ENCODE results near the gene BCL2L2. TPM values are rescaled to one million over a fixed set of nuclear protein-coding genes. Genes with fewer than 3 reads are reported as not detected.

Gene BCL2L2
- total and polyA plus RNA-seq, 2 of the 8 experiments (the other 6 are each of a cell fraction or from before 2014, with no cell fraction given): 9.3 to 13.8 TPM

DNA sequence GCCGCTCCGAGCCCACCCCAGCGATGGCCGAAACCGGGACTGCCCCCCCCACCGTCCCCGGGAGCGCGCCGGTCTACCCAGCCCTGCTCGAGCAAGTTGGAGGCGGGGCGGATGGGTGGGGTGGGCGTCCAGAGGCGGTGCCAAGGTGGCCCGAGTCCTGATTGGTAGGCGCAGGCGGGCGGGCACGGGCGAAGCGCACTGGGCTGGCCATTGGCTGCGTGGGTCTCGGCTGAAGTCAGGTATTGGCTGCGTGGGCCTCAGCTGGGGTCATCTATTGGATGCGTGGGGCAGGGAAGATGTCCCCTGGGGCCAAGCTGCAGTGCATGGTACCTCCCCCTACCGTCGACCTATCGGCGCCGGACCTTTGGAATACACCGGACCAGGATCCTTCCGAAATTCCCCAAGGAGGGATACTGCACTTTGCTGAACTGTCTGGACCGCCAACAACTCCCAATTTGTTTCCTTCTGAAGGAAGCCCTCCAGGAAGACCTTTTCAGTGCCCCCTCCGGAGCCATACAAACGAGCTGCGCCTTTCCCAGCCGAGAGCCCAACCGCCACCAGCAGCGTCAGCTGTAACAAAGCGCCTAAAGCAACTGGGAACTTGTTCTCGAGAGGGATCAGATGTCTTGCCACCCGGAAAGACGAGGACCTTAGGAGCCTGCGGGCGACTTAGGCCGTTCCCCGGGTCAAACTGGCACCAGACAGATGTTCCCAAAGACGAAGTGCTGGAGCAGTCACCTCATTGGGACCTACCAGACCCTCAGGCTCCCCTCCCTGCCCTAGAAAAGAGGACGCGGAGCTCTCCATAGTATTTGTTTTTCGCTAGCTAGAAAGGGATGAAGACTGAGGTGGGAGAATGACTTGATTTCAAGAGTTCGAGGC lies 20.4 kb upstream of the BCL2L2 start, which contains the start of gene HOMEZ:
TSS of gene HOMEZ (minus strand) at position 113 of the 882 bp plus-strand sequence. CDS start 180 bp downstream, outside the sequence.
- H2BK15ac ChIP-seq (ENCODE audit: low read length): no peak within 1 kb of the TSS
- no peaks in the 10 kb centered on the region for H3K4me1 ChIP-seq (replicated peaks in 1 of 4; ENCODE audit: control insufficient read depth in 3 of 4, insufficient read depth in 4 of 4, low read length in 3 of 4)
- H3K9me3 ChIP-seq (ENCODE audit: insufficient read depth in 2 of 2, low read depth in 1 of 2, low read length in 1 of 2): no peaks in the 10 kb centered on the region
- H3K27ac ChIP-seq (ENCODE audit: low read depth, low read length): no peak within 1 kb of the TSS
- peak within 1 kb of the TSS; percentile 69 to 98 (median 78) for H3K4me3 ChIP-seq (ENCODE audit: extremely low read depth in 1 of 4, insufficient read depth in 2 of 4, low read depth in 3 of 4, low read length in 4 of 4)
- H3K4ac ChIP-seq (replicated peaks; ENCODE audit: insufficient read length, low read depth, low read length): no peak within 1 kb of the TSS
- H2AK5ac ChIP-seq (ENCODE audit: low read depth, low read length): no peak within 1 kb of the TSS
- H2BK20ac ChIP-seq (ENCODE audit: low read length): no peak within 1 kb of the TSS
- POLR2A ChIA-PET (ENCODE audit: partially characterized antibody): interaction anchor here (0.5 to 2.3 kb wide), 10 partner anchors 9 to 167 kb away, joined by 3 to 11 read pairs (median 5); partner anchors contain the start of genes BCL2L2, EFS, PABPN1 and PPP1R3E
- 0 out of 2 replicates have a peak within 1 kb of the TSS, but pooled peaks have one; percentile 24 for H2AFZ ChIP-seq (ENCODE audit: low read length)
- CTCF ChIA-PET (ENCODE audit: partially characterized antibody): interaction anchor here (0.5 to 4.0 kb wide), 6 partner anchors 8 to 217 kb away, joined by 3 to 21 read pairs (median 5); no protein-coding TSS in a partner anchor
- peak; percentile 39 for FAIRE-seq
- peaks cover 9 to 32% (median 28%) of the 10 kb centered on the region in 4 experiments for H3K27me3 ChIP-seq (replicated peaks in 1 of 4; ENCODE audit: control insufficient read depth in 3 of 4, extremely low read depth in 1 of 4, insufficient read depth in 3 of 4, low read length in 3 of 4)
- peak within 1 kb of the TSS; percentile 26; the same call in 1 of the 2 replicates for H3K18ac ChIP-seq (ENCODE audit: extremely low read depth, low read length)
- DNase-seq (ENCODE audit: low read depth in 1 of 2, low spot score in 2 of 2): peak; percentile 89 to 96
- peaks cover 7% of the 10 kb centered on the region; the same call in 1 of the 2 replicates for H3K23me2 ChIP-seq (ENCODE audit: low read depth, low read length)
- peak within 1 kb of the TSS; percentile 62 to 73 (median 65) for H3K9ac ChIP-seq (replicated peaks in 1 of 4; ENCODE audit: extremely low read depth in 1 of 4, low read depth in 3 of 4, low read length in 3 of 4)
- peak within 1 kb of the TSS; percentile 45 for H4K5ac ChIP-seq (ENCODE audit: insufficient read length, low read depth, low read length)
- H3K56ac ChIP-seq (replicated peaks; ENCODE audit: insufficient read length, low read depth, low read length): no peak within 1 kb of the TSS
- peak within 1 kb of the TSS; percentile 55; the same call in 1 of the 2 replicates for H2BK5ac ChIP-seq (ENCODE audit: low read depth, low read length)
- H3K79me1 ChIP-seq (ENCODE audit: low read depth, low read length): no peaks in the 10 kb centered on the region
- peak within 1 kb of the TSS; percentile 70 for H4K91ac ChIP-seq (replicated peaks; ENCODE audit: insufficient read length, low read length)
- peaks cover 2 to 6% of the 10 kb centered on the region in 2 experiments for H4K20me1 ChIP-seq (replicated peaks in 1 of 2; ENCODE audit: control insufficient read depth in 1 of 2, insufficient read depth in 2 of 2, low read length in 2 of 2)
- peak within 1 kb of the TSS; percentile 94 for H4K8ac ChIP-seq (ENCODE audit: extremely low read depth, insufficient read depth, low read length)
- peak within 1 kb of the TSS; percentile 72 to 78 for H3K4me2 ChIP-seq (ENCODE audit: insufficient read depth in 1 of 2, low read depth in 2 of 2, low read length in 2 of 2)
- H3K23ac ChIP-seq (ENCODE audit: insufficient read length): no peak within 1 kb of the TSS
- H2BK12ac ChIP-seq (ENCODE audit: low read depth, low read length): no peak within 1 kb of the TSS
- H2BK120ac ChIP-seq (replicated peaks; ENCODE audit: low read depth, low read length): no peak within 1 kb of the TSS
- WGBS, 2 experiments (ENCODE audit: extremely low coverage in 1 of 2, insufficient coverage in 1 of 2, insufficient read length in 1 of 2, insufficient replicate concordance in 2 of 2, low coverage in 1 of 2, low lambda C conversion rate in 2 of 2, missing lambda C conversion rate in 1 of 2): 3% methylated on average over 34 of the region's 53 CpGs; no CpG with 5 or more reads in 1 of the 2 experiments
- no peaks in the 10 kb centered on the region for H3K36me3 ChIP-seq (ENCODE audit: control insufficient read depth in 2 of 4, insufficient read depth in 4 of 4, low read length in 3 of 4)
- no peak within 1 kb of the TSS for H3K14ac ChIP-seq (ENCODE audit: insufficient read length)
- H3K79me2 ChIP-seq (ENCODE audit: control insufficient read depth in 1 of 2, insufficient read depth in 2 of 2, low read length in 2 of 2): peaks cover 0 to 5% of the 10 kb centered on the region in 2 experiments; a peak in 1 of 4 replicates
- TF ChIP-seq, protein P1, sequence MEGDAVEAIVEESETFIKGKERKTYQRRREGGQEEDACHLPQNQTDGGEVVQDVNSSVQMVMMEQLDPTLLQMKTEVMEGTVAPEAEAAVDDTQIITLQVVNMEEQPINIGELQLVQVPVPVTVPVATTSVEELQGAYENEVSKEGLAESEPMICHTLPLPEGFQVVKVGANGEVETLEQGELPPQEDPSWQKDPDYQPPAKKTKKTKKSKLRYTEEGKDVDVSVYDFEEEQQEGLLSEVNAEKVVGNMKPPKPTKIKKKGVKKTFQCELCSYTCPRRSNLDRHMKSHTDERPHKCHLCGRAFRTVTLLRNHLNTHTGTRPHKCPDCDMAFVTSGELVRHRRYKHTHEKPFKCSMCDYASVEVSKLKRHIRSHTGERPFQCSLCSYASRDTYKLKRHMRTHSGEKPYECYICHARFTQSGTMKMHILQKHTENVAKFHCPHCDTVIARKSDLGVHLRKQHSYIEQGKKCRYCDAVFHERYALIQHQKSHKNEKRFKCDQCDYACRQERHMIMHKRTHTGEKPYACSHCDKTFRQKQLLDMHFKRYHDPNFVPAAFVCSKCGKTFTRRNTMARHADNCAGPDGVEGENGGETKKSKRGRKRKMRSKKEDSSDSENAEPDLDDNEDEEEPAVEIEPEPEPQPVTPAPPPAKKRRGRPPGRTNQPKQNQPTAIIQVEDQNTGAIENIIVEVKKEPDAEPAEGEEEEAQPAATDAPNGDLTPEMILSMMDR (IDR thresholded peaks at IDR 0.05; ENCODE audit: control extremely low read depth in 1 of 3, insufficient read depth in 1 of 3, low read depth in 1 of 3, low read length in 3 of 3): peak in 1 of 3 experiments; percentile 17; a peak in 1 of 4 replicates
- TF ChIP-seq SIN3A (conservative IDR thresholded peaks at IDR 0.05 in 1 of 2, IDR thresholded peaks at IDR 0.05 in 1 of 2; ENCODE audit: low read depth in 1 of 2, low read length in 2 of 2): 0 out of 4 replicates have a peak, but pooled peaks have one; percentile 36 to 63
- TF ChIP-seq TAF1 (IDR thresholded peaks at IDR 0.05; ENCODE audit: low read depth, low read length): 0 out of 2 replicates have a peak, but pooled peaks have one; percentile 35
- peak; percentile 44; the same call in 1 of the 2 replicates for TF ChIP-seq SP2 (IDR thresholded peaks at IDR 0.05; ENCODE audit: low read length)
- TF ChIP-seq CHD2 (IDR thresholded peaks at IDR 0.05; ENCODE audit: low read length): peak; percentile 73
- 0 out of 2 replicates have a peak, but pooled peaks have one; percentile 2 for TF ChIP-seq TEAD4 (IDR thresholded peaks at IDR 0.05; ENCODE audit: low read depth, low read length)
- TF ChIP-seq CREB1 (IDR thresholded peaks at IDR 0.05): peak; percentile 57; the same call in 1 of the 2 replicates
- TF ChIP-seq PHF8 (conservative IDR thresholded peaks at IDR 0.05; ENCODE audit: low read depth, low read length): peak; percentile 24; the same call in 1 of the 2 replicates

All from H1 (cell line).